Measurements from ENCODE around the gene PSME3. TPM values are rescaled to one million over a fixed set of nuclear protein-coding genes. Genes with fewer than 3 reads are reported as not detected.

The PSME3 gene
- total and polyA plus RNA-seq, 2 of the 13 experiments (the other 11 are each of a cell fraction or from before 2014, with no cell fraction given), result 66.3 to 135 TPM

DNA sequence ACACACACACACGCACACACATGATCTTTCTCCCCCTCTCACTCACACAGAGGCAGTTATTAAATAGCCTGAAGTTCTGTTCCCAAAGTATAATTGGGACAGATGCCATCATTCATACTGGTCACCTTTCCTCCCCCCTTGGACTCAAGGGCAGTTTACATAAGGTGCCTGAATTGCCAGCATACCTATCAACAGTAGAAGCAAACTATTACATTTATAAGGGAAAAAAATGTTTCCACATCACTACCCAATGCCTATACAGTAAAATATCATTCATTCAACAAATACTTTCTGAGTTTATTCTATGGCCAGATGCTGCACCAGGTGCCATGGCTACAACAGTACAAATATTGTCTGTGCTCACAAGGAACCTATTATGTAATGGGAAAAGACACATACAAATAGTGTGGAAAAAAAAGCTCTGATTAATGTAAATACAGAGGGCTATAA lies 28.3 kb upstream of the PSME3 start:
- peaks cover 40% of the 10 kb centered on the region for H3K4me1 ChIP-seq (ENCODE audit: insufficient read depth, low read length)
- peak; percentile 65 for ATAC-seq
- no TSS peak for BruUV-seq (replicated peaks)
- in situ Hi-C loops (cut with HindIII; ENCODE audit: extremely low pct_ligation_motif_present, low pct_unique_long_range_greater_than_20kb) (no loop called here), intact Hi-C loops (cut with micrococcal nuclease; ENCODE audit: unreplicated experiment) (no loop called here)
- peak overlapping the region; percentile 12; the same call in 1 of the 2 replicates for H3K9ac ChIP-seq (ENCODE audit: insufficient read depth, low read depth, low read length)
- peak overlapping the region; percentile 60 for H3K27ac ChIP-seq (ENCODE audit: extremely low read length, insufficient read depth, low read length)
- peak; percentile 86 for DNase-seq (ENCODE audit: low spot score)
- no peak overlapping the region for H3K4me3 ChIP-seq (replicated peaks in 1 of 3; ENCODE audit: insufficient read depth in 1 of 3, low read depth in 2 of 3, low read length in 3 of 3)
- FAIRE-seq, result peak; percentile 8
- no peak overlapping the region for H2AFZ ChIP-seq (ENCODE audit: low read length)
- ChIA-PET POLR2A (interaction anchor here (0.5 to 4.3 kb wide), 7 partner anchors 9 to 33 kb away, joined by 3 to 75 read pairs (median 4); partner anchors contain the start of genes BECN1, VPS25 and WNK4), CTCF (ENCODE audit: low intra/inter-chr PET ratio, low total read pairs) (no interaction called here)
- WGBS (ENCODE audit: low lambda C conversion rate), result 27% methylated on average over 1 of the region's 1 CpG
- no peaks in the 10 kb centered on the region for H3K9me3 ChIP-seq (ENCODE audit: low read length)
- no peaks in the 10 kb centered on the region for H3K79me2 ChIP-seq (ENCODE audit: insufficient read depth, low read length)
- peak overlapping the region; percentile 25; the same call in 1 of the 2 replicates for H3K4me2 ChIP-seq (ENCODE audit: low read depth, low read length)
- H3K27me3 ChIP-seq (ENCODE audit: control insufficient read depth in 1 of 2, insufficient read depth in 2 of 2, low read length in 2 of 2), result no peaks in the 10 kb centered on the region
- H3K36me3 ChIP-seq (replicated peaks in 1 of 2; ENCODE audit: control insufficient read depth in 1 of 2, insufficient read depth in 2 of 2, low read length in 2 of 2), result peaks cover 0 to 2% of the 10 kb centered on the region in 2 experiments; a peak in 1 of 5 replicates
- H4K20me1 ChIP-seq (ENCODE audit: insufficient read depth, low read length), result no peaks in the 10 kb centered on the region
- TF ChIP-seq TARDBP (CRISPR knock-in tag; IDR thresholded peaks at IDR 0.05) (0 out of 2 replicates have a peak, but pooled peaks have one; percentile 48), FOXA3 (CRISPR knock-in tag; IDR thresholded peaks at IDR 0.05) (peak; percentile 32), BCL6 (CRISPR knock-in tag; IDR thresholded peaks at IDR 0.05) (peak; percentile 70; the same call in 1 of the 2 replicates), ELF3 (CRISPR knock-in tag; IDR thresholded peaks at IDR 0.05) (0 out of 2 replicates have a peak, but pooled peaks have one; percentile 18), SALL1 (CRISPR knock-in tag; IDR thresholded peaks at IDR 0.05) (peak; percentile 19; the same call in 1 of the 2 replicates), RFX1 (IDR thresholded peaks at IDR 0.05) (peak; percentile 83), HDAC2 (CRISPR knock-in tag; IDR thresholded peaks at IDR 0.05) (no peak), ZNF761 (CRISPR knock-in tag; conservative IDR thresholded peaks at IDR 0.05) (no peak), ZNF24 (IDR thresholded peaks at IDR 0.05) (peak; percentile 70; the same call in 1 of the 2 replicates), CCDC6 (CRISPR knock-in tag; IDR thresholded peaks at IDR 0.05) (no peak), MIXL1 (CRISPR knock-in tag; IDR thresholded peaks at IDR 0.05) (peak; percentile 38), MXI1 (IDR thresholded peaks at IDR 0.05; ENCODE audit: borderline replicate concordance, low read depth, low read length) (peak; percentile 38; the same call in 1 of the 3 replicates)
- TF ChIP-seq, protein P1, sequence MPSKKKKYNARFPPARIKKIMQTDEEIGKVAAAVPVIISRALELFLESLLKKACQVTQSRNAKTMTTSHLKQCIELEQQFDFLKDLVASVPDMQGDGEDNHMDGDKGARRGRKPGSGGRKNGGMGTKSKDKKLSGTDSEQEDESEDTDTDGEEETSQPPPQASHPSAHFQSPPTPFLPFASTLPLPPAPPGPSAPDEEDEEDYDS (CRISPR knock-in tag; IDR thresholded peaks at IDR 0.05), result 0 out of 2 replicates have a peak, but pooled peaks have one; percentile 5
- TF ChIP-seq, protein P2, sequence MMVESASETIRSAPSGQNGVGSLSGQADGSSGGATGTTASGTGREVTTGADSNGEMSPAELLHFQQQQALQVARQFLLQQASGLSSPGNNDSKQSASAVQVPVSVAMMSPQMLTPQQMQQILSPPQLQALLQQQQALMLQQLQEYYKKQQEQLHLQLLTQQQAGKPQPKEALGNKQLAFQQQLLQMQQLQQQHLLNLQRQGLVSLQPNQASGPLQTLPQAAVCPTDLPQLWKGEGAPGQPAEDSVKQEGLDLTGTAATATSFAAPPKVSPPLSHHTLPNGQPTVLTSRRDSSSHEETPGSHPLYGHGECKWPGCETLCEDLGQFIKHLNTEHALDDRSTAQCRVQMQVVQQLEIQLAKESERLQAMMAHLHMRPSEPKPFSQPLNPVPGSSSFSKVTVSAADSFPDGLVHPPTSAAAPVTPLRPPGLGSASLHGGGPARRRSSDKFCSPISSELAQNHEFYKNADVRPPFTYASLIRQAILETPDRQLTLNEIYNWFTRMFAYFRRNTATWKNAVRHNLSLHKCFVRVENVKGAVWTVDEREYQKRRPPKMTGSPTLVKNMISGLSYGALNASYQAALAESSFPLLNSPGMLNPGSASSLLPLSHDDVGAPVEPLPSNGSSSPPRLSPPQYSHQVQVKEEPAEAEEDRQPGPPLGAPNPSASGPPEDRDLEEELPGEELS (CRISPR knock-in tag; IDR thresholded peaks at IDR 0.05), result no peak
- TF ChIP-seq, protein P3, sequence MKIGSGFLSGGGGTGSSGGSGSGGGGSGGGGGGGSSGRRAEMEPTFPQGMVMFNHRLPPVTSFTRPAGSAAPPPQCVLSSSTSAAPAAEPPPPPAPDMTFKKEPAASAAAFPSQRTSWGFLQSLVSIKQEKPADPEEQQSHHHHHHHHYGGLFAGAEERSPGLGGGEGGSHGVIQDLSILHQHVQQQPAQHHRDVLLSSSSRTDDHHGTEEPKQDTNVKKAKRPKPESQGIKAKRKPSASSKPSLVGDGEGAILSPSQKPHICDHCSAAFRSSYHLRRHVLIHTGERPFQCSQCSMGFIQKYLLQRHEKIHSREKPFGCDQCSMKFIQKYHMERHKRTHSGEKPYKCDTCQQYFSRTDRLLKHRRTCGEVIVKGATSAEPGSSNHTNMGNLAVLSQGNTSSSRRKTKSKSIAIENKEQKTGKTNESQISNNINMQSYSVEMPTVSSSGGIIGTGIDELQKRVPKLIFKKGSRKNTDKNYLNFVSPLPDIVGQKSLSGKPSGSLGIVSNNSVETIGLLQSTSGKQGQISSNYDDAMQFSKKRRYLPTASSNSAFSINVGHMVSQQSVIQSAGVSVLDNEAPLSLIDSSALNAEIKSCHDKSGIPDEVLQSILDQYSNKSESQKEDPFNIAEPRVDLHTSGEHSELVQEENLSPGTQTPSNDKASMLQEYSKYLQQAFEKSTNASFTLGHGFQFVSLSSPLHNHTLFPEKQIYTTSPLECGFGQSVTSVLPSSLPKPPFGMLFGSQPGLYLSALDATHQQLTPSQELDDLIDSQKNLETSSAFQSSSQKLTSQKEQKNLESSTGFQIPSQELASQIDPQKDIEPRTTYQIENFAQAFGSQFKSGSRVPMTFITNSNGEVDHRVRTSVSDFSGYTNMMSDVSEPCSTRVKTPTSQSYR (CRISPR knock-in tag; IDR thresholded peaks at IDR 0.05; ENCODE audit: borderline replicate concordance), result 0 out of 2 replicates have a peak, but pooled peaks have one; percentile 24
- TF ChIP-seq, protein P4, sequence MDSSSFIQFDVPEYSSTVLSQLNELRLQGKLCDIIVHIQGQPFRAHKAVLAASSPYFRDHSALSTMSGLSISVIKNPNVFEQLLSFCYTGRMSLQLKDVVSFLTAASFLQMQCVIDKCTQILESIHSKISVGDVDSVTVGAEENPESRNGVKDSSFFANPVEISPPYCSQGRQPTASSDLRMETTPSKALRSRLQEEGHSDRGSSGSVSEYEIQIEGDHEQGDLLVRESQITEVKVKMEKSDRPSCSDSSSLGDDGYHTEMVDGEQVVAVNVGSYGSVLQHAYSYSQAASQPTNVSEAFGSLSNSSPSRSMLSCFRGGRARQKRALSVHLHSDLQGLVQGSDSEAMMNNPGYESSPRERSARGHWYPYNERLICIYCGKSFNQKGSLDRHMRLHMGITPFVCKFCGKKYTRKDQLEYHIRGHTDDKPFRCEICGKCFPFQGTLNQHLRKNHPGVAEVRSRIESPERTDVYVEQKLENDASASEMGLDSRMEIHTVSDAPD (CRISPR knock-in tag; IDR thresholded peaks at IDR 0.05), result 0 out of 2 replicates have a peak, but pooled peaks have one; percentile 46
- TF ChIP-seq, protein P5, sequence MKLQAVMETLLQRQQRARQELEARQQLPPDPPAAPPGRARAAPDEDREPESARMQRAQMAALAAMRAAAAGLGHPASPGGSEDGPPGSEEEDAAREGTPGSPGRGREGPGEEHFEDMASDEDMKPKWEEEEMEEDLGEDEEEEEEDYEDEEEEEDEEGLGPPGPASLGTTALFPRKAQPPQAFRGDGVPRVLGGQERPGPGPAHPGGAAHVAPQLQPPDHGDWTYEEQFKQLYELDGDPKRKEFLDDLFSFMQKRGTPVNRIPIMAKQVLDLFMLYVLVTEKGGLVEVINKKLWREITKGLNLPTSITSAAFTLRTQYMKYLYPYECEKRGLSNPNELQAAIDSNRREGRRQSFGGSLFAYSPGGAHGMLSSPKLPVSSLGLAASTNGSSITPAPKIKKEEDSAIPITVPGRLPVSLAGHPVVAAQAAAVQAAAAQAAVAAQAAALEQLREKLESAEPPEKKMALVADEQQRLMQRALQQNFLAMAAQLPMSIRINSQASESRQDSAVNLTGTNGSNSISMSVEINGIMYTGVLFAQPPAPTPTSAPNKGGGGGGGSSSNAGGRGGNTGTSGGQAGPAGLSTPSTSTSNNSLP (IDR thresholded peaks at IDR 0.05; ENCODE audit: low read depth, low read length), result peak; percentile 86; the same call in 1 of the 2 replicates

Measured in HepG2 (cell line).